Osteoblast (primary cell): ENCODE measurements around the gene LMAN1L. TPM values are rescaled to one million over a fixed set of nuclear protein-coding genes. Genes with fewer than 3 reads are reported as not detected.
A peak's percentile ranks its signal among the peaks of the same experiment; 100 is the strongest.

Experiments
- DNase-seq: peaks from one replicate; pipeline ENCODE4 v3.0.0; 2011; ENCODE audit warnings: low spot score, mixed read lengths; ENCODE audit not compliant: insufficient read length; ENCODE audit errors: missing footprints
- H2AFZ ChIP-seq: 2 replicates; pipeline ENCODE4 v1.6.0; 2011; ENCODE audit warnings: mild to moderate bottlenecking, low read length
- H3K27ac ChIP-seq: 2 replicates; pipeline ENCODE4 v1.5.1; 2011; ENCODE audit warnings: mild to moderate bottlenecking, low read depth, low read length, moderate library complexity
- H3K27me3 ChIP-seq: 2 replicates; pipeline ENCODE4 v1.6.0; 2012; ENCODE audit warnings: mild to moderate bottlenecking, control low read depth, inconsistent platforms, low read length, moderate library complexity; ENCODE audit not compliant: insufficient read depth
- H3K36me3 ChIP-seq: 2 replicates; pipeline ENCODE4 v1.5.1; 2011; ENCODE audit warnings: mild to moderate bottlenecking, low read length, control low read depth, moderate library complexity; ENCODE audit not compliant: insufficient read depth
- H3K4me1 ChIP-seq: 2 replicates; pipeline ENCODE4 v1.5.1; 2011; ENCODE audit warnings: mild to moderate bottlenecking, low read length, control low read depth, moderate library complexity; ENCODE audit not compliant: insufficient read depth
- H3K4me2 ChIP-seq: 2 replicates; pipeline ENCODE4 v1.6.0; 2011; ENCODE audit warnings: mild to moderate bottlenecking, low read length; ENCODE audit not compliant: insufficient read depth
- H3K4me3 ChIP-seq: fragments of 200-600 bp; sonication (generic); 3 replicates; pipeline ENCODE4 v1.5.1; 2012; ENCODE audit warnings: mild to moderate bottlenecking, low read length, inconsistent platforms; ENCODE audit not compliant: insufficient read depth
- H3K79me2 ChIP-seq: 2 replicates; pipeline ENCODE4 v1.6.0; 2012; ENCODE audit warnings: mild to moderate bottlenecking, low read length, control low read depth, inconsistent platforms; ENCODE audit not compliant: insufficient read depth
- H3K9me3 ChIP-seq: 2 replicates; pipeline ENCODE4 v1.5.1; 2011; ENCODE audit warnings: low read depth, low read length, control low read depth
- H4K20me1 ChIP-seq: 2 replicates; pipeline ENCODE4 v1.6.0; 2012; ENCODE audit warnings: mild to moderate bottlenecking, low read length, control low read depth; ENCODE audit not compliant: insufficient read depth
- total RNA-seq: library from RNA; depleted of rRNA; stranded (reverse); fragments of >200 nt; gene quantifications from 2 replicates; pipeline ENCODE4 v1.2.3, GENCODE V29; 2012
- TF ChIP-seq, protein P1 (sequence below): IDR thresholded peaks from 2 replicates; pipeline ENCODE4 v1.5.1; 2011; ENCODE audit warnings: mild to moderate bottlenecking, low read depth, low read length, moderate library complexity; ENCODE audit errors: extremely low read depth

LMAN1L gene
- total RNA-seq, 1 donor = not detected

DNA sequence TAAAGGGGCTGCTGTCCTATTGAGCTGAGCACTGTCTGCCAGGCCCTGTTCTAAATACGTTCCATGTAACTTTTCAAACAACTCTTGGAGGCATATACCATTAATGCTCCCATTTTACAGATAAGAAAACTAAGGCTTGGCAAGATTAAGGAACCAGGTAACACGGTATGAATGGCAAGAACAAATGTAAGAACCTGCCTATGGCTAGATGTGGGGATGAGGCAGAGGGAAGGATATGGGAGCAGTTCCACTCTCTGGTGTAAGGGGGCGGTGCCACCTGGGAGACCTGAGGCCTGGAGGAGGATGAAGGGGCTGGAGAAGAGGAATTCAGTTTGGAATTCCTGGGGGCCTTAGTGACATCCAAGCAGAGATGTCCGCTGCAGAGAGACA is 3.8 kb upstream of the LMAN1L start:
- TF ChIP-seq, protein P1, sequence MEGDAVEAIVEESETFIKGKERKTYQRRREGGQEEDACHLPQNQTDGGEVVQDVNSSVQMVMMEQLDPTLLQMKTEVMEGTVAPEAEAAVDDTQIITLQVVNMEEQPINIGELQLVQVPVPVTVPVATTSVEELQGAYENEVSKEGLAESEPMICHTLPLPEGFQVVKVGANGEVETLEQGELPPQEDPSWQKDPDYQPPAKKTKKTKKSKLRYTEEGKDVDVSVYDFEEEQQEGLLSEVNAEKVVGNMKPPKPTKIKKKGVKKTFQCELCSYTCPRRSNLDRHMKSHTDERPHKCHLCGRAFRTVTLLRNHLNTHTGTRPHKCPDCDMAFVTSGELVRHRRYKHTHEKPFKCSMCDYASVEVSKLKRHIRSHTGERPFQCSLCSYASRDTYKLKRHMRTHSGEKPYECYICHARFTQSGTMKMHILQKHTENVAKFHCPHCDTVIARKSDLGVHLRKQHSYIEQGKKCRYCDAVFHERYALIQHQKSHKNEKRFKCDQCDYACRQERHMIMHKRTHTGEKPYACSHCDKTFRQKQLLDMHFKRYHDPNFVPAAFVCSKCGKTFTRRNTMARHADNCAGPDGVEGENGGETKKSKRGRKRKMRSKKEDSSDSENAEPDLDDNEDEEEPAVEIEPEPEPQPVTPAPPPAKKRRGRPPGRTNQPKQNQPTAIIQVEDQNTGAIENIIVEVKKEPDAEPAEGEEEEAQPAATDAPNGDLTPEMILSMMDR = no peak
- no peaks in the 10 kb centered on the region for H4K20me1 ChIP-seq
- H2AFZ ChIP-seq = no peak overlapping the region
- DNase-seq = peak; percentile 15
- H3K4me2 ChIP-seq = no peak overlapping the region
- no peaks in the 10 kb centered on the region for H3K79me2 ChIP-seq
- H3K27me3 ChIP-seq = no peaks in the 10 kb centered on the region
- H3K27ac ChIP-seq = no peak overlapping the region
- H3K4me3 ChIP-seq = no peak overlapping the region
- peaks cover 5% of the 10 kb centered on the region for H3K36me3 ChIP-seq
- no peaks in the 10 kb centered on the region for H3K9me3 ChIP-seq
- peaks cover 6% of the 10 kb centered on the region for H3K4me1 ChIP-seq

- TF ChIP-seq, protein P1 = no peak
- H3K9me3 ChIP-seq = no peaks in the 10 kb centered on the region
- no peaks in the 10 kb centered on the region for H3K27me3 ChIP-seq
- peak; percentile 46 for DNase-seq
- H4K20me1 ChIP-seq = no peaks in the 10 kb centered on the region
- no peak overlapping the region for H3K27ac ChIP-seq
- no peak overlapping the region for H2AFZ ChIP-seq
- peaks cover 6% of the 10 kb centered on the region for H3K4me1 ChIP-seq
- no peak overlapping the region for H3K4me3 ChIP-seq
- no peaks in the 10 kb centered on the region for H3K79me2 ChIP-seq
- peaks cover under 1% of the 10 kb centered on the region for H3K36me3 ChIP-seq
- H3K4me2 ChIP-seq = no peak overlapping the region
Observed at GRCh38 chr15:74809242-74809641, 3.4 kb upstream of the LMAN1L start.

DNA sequence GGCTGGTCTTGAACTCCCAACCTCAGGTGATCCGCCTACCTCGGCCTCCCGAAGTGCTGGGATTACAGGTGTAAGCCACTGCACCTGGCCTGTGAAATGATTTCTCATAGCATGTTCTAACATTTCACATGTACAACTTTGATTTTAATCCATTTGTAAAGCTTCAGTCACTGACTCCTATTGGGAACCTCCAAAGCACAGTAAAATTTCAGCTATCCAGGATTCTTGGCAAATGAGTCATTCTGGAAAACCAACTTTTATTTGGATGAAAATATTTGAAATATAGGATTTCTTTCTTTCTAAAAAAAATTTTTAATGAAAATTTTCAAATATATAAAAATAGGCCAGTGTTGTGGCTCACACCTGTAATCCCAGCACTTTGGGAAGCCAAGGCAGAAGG is 2.7 kb upstream of the LMAN1L start:
- Histone ChIP-seq H3K79me2 (no peaks in the 10 kb centered on the region), H2AFZ (no peak overlapping the region), H3K27me3 (no peaks in the 10 kb centered on the region), H3K9me3 (no peaks in the 10 kb centered on the region), H4K20me1 (no peaks in the 10 kb centered on the region), H3K27ac (no peak overlapping the region), H3K4me1 (peaks cover 6% of the 10 kb centered on the region), H3K4me3 (no peak overlapping the region), H3K36me3 (no peaks in the 10 kb centered on the region), H3K4me2 (no peak overlapping the region)
- DNase-seq = peak; percentile 64
- TF ChIP-seq, protein P1 = no peak

DNA sequence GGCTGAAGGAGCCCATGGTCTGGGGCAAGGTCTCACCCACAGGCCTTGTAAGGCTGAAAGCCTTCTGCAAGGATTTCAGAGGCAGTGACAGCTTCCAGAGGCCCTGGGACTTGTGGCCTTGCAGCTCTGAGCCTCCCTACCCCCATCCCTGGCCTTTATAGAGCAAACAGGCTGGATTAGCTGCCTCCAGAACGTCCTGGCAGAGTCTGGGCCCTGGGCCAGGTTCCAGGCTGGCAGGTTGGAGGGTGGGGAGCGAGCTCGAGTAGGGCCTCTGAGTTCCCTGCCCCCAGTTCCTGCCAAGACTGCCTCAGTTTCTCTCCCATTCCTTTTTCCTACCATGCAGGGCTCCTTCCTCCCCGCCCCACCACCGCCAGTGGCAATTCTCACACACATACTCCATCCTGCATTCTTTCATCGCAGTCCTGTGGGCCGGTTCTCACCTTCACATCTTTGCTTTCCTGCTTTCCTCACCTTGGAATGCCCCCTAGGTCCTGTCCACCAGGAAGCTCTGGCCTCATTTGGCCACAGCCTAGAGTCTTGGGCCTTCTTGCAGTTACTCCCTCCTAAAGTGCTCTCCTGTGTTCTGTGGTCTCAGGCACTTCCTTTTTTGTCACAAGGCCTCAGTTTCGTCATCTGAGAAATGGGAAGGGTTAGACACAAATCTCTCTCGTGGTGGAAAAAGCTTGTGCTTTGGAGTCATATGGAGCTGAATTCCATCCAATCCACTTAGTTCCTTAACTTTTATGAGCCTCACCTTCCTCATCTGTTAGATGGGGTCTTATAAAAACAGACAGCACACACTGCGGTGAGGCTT is 2.7 kb downstream of the LMAN1L start:
- Histone ChIP-seq H3K4me3 (no peak overlapping the region), H3K4me2 (no peak overlapping the region), H2AFZ (no peak overlapping the region), H3K4me1 (no peaks in the 10 kb centered on the region), H3K27me3 (no peaks in the 10 kb centered on the region), H3K36me3 (no peaks in the 10 kb centered on the region), H4K20me1 (no peaks in the 10 kb centered on the region), H3K27ac (no peak overlapping the region), H3K79me2 (no peaks in the 10 kb centered on the region), H3K9me3 (no peaks in the 10 kb centered on the region)
- TF ChIP-seq, protein P1 = no peak
- no peak for DNase-seq
